Fibroblast of the conjunctiva (primary cell): Measurements from ENCODE around the gene PLEKHG7.

ENCODE experiments used
- DNase-seq: peaks from one replicate; pipeline ENCODE4 v3.0.0-alpha.2; 2010; ENCODE audit warnings: low read depth

PLEKHG7 gene

GRCh38 chr12:92715625-92716024 is 12.8 kb downstream of the PLEKHG7 start:
- DNase-seq = no peak

- DNase-seq = peak; percentile 43
Measured at GRCh38 chr12:92717202-92717601, 14.4 kb downstream of the PLEKHG7 start.

- no peak for DNase-seq
Measured at GRCh38 chr12:92718483-92718990, 15.7 kb downstream of the PLEKHG7 start.

GRCh38 chr12:92719674-92720073 is 16.9 kb downstream of the PLEKHG7 start:
- DNase-seq = no peak

- DNase-seq = no peak
Measured at GRCh38 chr12:92721130-92721529, 18.3 kb downstream of the PLEKHG7 start.

GRCh38 chr12:92721656-92722055 is 18.9 kb downstream of the PLEKHG7 start:
- no peak for DNase-seq

GRCh38 chr12:92722897-92723296 is 20.1 kb downstream of the PLEKHG7 start:
- no peak for DNase-seq

GRCh38 chr12:92726850-92727249 is 24.1 kb downstream of the PLEKHG7 start:
- no peak for DNase-seq

- DNase-seq = no peak
Measured at GRCh38 chr12:92729773-92730305, 27.1 kb downstream of the PLEKHG7 start.

GRCh38 chr12:92730758-92731157 is 28.0 kb downstream of the PLEKHG7 start:
- no peak for DNase-seq

- no peak for DNase-seq
Measured at GRCh38 chr12:92732216-92732615, 29.4 kb downstream of the PLEKHG7 start.

GRCh38 chr12:92732716-92733115 is 29.9 kb downstream of the PLEKHG7 start:
- DNase-seq = no peak

GRCh38 chr12:92733181-92733580 is 30.4 kb downstream of the PLEKHG7 start:
- DNase-seq = no peak

- DNase-seq = no peak
Measured at GRCh38 chr12:92733661-92734060, 30.9 kb downstream of the PLEKHG7 start.

GRCh38 chr12:92735131-92735721 is 32.4 kb downstream of the PLEKHG7 start:
- peak; percentile 91 for DNase-seq

- DNase-seq = no peak
Measured at GRCh38 chr12:92736605-92737004, 33.8 kb downstream of the PLEKHG7 start.

GRCh38 chr12:92737855-92738850 is 35.4 kb downstream of the PLEKHG7 start:
- DNase-seq = no peak

- no peak for DNase-seq
Measured at GRCh38 chr12:92739113-92739512, 36.3 kb downstream of the PLEKHG7 start.

GRCh38 chr12:92740411-92740810 is 37.6 kb downstream of the PLEKHG7 start:
- DNase-seq = no peak

- no peak for DNase-seq
Measured at GRCh38 chr12:92743026-92743425, 40.2 kb downstream of the PLEKHG7 start.

GRCh38 chr12:92745856-92746550 is 43.2 kb downstream of the PLEKHG7 start:
- peak; percentile 84 for DNase-seq

GRCh38 chr12:92747151-92747550 is 44.4 kb downstream of the PLEKHG7 start:
- DNase-seq = no peak
